Calu3 (cell line): ENCODE results near the gene DNAH7. TPM values are rescaled to one million over a fixed set of nuclear protein-coding genes. Genes with fewer than 3 reads are reported as not detected.
"Not testable (repeated sequence)": the region's sequence is repeated elsewhere in the genome, so short reads cannot be mapped to it uniquely, and the experiment has no call there.

Experiments
- BruUV-seq: library from RNA; stranded (reverse); fragments of 400-500 nt; replicated peaks from 2 replicates; lab custom pipeline; 2021; lab: Mats Ljungman, UMichigan
- CTCF ChIA-PET: fragments of 300-600 bp; sonication (Branson Sonifier 250); formaldehyde crosslinking; loops from one replicate; lab custom pipeline; 2022; ENCODE audit warnings: antibody characterized with exemption; lab: Charles Lee
- DNase-seq: peaks from one replicate; pipeline ENCODE4 v3.0.0; 2022
- H3K27ac Mint-ChIP-seq: one replicate; pipeline ENCODE4 v1.8.0; 2022; ENCODE audit warnings: mixed read lengths; ENCODE audit not compliant: unreplicated experiment
- H3K27me3 Mint-ChIP-seq: one replicate; pipeline ENCODE4 v1.8.0; 2022; ENCODE audit warnings: mixed read lengths; ENCODE audit not compliant: unreplicated experiment
- H3K36me3 Mint-ChIP-seq: one replicate; pipeline ENCODE4 v1.8.0; 2022; ENCODE audit warnings: mild to moderate bottlenecking, moderate library complexity, mixed read lengths; ENCODE audit not compliant: insufficient read depth, unreplicated experiment
- H3K4me1 Mint-ChIP-seq: one replicate; pipeline ENCODE4 v1.8.0; 2022; ENCODE audit warnings: mild to moderate bottlenecking, low read depth, mixed read lengths; ENCODE audit not compliant: unreplicated experiment
- H3K4me3 Mint-ChIP-seq: one replicate; pipeline ENCODE4 v1.8.0; 2022; ENCODE audit warnings: mild to moderate bottlenecking, low read depth, moderate library complexity, mixed read lengths; ENCODE audit not compliant: unreplicated experiment
- H3K9me3 Mint-ChIP-seq: one replicate; pipeline ENCODE4 v1.8.0; 2022; ENCODE audit warnings: low read depth, mixed read lengths; ENCODE audit not compliant: unreplicated experiment
- CTCF ChIP-seq: fragments of 200-600 bp; IDR thresholded peaks from one replicate; pipeline ENCODE4 v1.8.0; 2022; ENCODE audit warnings: antibody characterized with exemption; ENCODE audit not compliant: unreplicated experiment
- intact Hi-C: fragments of 100-400 bp; cut with micrococcal nuclease; formaldehyde crosslinking; loops from one replicate; pipeline ENCODE4 v1.10.0; 2022; ENCODE audit not compliant: unreplicated experiment
- total RNA-seq: library from RNA; stranded (reverse); gene quantifications from 2 replicates; pipeline ENCODE4 v1.2.3, GENCODE V29; 2022

Gene DNAH7
- total RNA-seq, 1 experiment from 2014 or later: 2.5 TPM

GRCh38 chr2:195934484-195934883, 134.2 kb downstream of the DNAH7 start:
- Mint-ChIP-seq H3K36me3 (no peaks in the 10 kb centered on the region), H3K27me3 (no peaks in the 10 kb centered on the region), H3K27ac (no peak overlapping the region), H3K9me3 (peaks cover 2% of the 10 kb centered on the region), H3K4me3 (no peak overlapping the region), H3K4me1 (no peaks in the 10 kb centered on the region)
- no peak for DNase-seq
- intact Hi-C loops: loop anchor here (10.0 kb wide), 2 partner anchors 620 to 1390 kb away; no protein-coding TSS in a partner anchor
- BruUV-seq: no TSS peak
- CTCF ChIA-PET: no interaction called here
- TF ChIP-seq CTCF: no peak

- TF ChIP-seq CTCF: no peak
- CTCF ChIA-PET: no interaction called here
- no TSS peak for BruUV-seq
- no peak overlapping the region for H3K27ac Mint-ChIP-seq
- no peak for DNase-seq
- peaks cover 2% of the 10 kb centered on the region for H3K9me3 Mint-ChIP-seq
- no peaks in the 10 kb centered on the region for H3K36me3 Mint-ChIP-seq
- no peaks in the 10 kb centered on the region for H3K4me1 Mint-ChIP-seq
- intact Hi-C loops: no loop called here
- H3K27me3 Mint-ChIP-seq: no peaks in the 10 kb centered on the region
- no peak overlapping the region for H3K4me3 Mint-ChIP-seq
Observed at GRCh38 chr2:195929531-195929930, 139.1 kb downstream of the DNAH7 start.

- no peak for DNase-seq
- CTCF ChIA-PET: no interaction called here
- no peak overlapping the region for H3K4me3 Mint-ChIP-seq
- no peaks in the 10 kb centered on the region for H3K27me3 Mint-ChIP-seq
- H3K4me1 Mint-ChIP-seq: no peaks in the 10 kb centered on the region
- intact Hi-C loops: no loop called here
- H3K27ac Mint-ChIP-seq: no peak overlapping the region
- H3K9me3 Mint-ChIP-seq: no peaks in the 10 kb centered on the region
- no peak for TF ChIP-seq CTCF
- no peaks in the 10 kb centered on the region for H3K36me3 Mint-ChIP-seq
- BruUV-seq: no TSS peak
Observed at GRCh38 chr2:195925120-195925519, 143.5 kb downstream of the DNAH7 start.

- DNase-seq: no peak
- intact Hi-C loops: no loop called here
- Mint-ChIP-seq H3K4me1 (no peaks in the 10 kb centered on the region), H3K36me3 (no peaks in the 10 kb centered on the region), H3K27me3 (no peaks in the 10 kb centered on the region), H3K27ac (no peak overlapping the region), H3K9me3 (no peaks in the 10 kb centered on the region), H3K4me3 (no peak overlapping the region)
- TF ChIP-seq CTCF: no peak
- CTCF ChIA-PET: no interaction called here
- BruUV-seq: no TSS peak
Observed at GRCh38 chr2:195923889-195924288, 144.7 kb downstream of the DNAH7 start.

- H3K27me3 Mint-ChIP-seq, DNase-seq, intact Hi-C loops, H3K4me3 Mint-ChIP-seq, BruUV-seq, CTCF ChIA-PET, H3K36me3 Mint-ChIP-seq, H3K4me1 Mint-ChIP-seq, H3K27ac Mint-ChIP-seq, H3K9me3 Mint-ChIP-seq: not testable (repeated sequence)
Observed at GRCh38 chr2:195917021-195917600, 151.5 kb downstream of the DNAH7 start.
